ENCODE data around the gene SLC25A13.

SLC25A13 gene

GRCh38 chr7:96104984-96105383 lies 216.9 kb downstream of the SLC25A13 start:
- TF ChIP-seq CTCF (conservative IDR thresholded peaks at IDR 0.05) (no peak), ZFX (IDR thresholded peaks at IDR 0.05) (no peak)
- H3K27ac ChIP-seq, result no peak overlapping the region

DNA sequence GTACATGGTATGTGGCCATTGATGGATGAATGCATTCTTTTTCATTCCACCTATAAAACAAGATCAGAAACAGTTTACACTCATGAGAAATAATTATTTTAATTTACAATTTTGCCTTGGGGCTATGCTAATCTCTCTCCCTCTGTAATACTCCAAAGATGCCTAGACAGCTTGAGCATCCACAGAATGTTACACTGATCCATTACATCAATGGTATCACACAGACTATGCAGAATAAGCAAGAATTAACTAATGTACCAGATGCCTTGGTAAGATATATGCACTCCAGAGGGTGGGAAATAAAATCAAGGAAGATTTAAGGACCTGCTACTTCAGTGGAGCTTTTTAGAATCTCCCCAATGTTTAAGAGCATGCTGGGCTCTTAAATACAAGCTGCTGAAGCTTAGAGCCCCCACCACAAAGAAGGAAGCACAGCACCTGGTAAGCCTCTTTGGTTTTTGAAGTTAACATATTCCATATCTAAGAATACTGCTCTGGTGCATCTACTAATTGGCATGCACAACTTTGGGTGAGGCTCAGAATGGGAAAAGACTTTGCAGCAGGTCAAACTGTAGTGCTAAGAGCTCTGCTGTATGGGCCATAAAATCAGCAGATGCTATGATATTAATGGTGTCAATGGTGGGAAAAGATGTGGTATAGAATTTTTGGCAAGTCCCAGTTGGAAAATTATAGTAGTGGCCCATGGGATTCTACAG lies 219.6 kb downstream of the SLC25A13 start:
- no peak overlapping the region for H3K27ac ChIP-seq
- TF ChIP-seq CTCF (conservative IDR thresholded peaks at IDR 0.05), result no peak
- no peak for TF ChIP-seq ZFX (IDR thresholded peaks at IDR 0.05)

DNA sequence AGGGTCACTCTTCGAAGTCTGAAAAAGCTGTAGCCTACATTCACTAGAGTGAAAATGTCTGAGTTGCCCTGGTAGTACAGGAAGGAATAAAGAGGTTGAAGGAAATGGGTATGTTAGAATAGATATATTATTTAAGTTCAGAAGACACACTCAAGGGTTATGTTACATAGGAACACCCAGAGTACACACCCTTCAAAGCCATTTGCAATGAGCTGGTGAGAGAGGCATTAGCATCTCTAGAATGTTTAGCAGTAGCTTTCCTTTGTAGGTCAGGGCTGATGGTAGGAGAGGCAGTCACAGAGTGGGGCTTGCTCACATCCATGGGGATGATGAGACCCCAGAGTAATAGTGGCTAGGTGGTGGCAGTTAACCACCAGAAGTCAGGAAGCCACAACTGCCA lies 221.2 kb downstream of the SLC25A13 start:
- TF ChIP-seq CTCF (conservative IDR thresholded peaks at IDR 0.05) (no peak), ZFX (IDR thresholded peaks at IDR 0.05) (no peak)
- H3K27ac ChIP-seq, result no peak overlapping the region

GRCh38 chr7:96097835-96098234 lies 224.1 kb downstream of the SLC25A13 start:
- TF ChIP-seq CTCF (conservative IDR thresholded peaks at IDR 0.05), result no peak
- no peak for TF ChIP-seq ZFX (IDR thresholded peaks at IDR 0.05)
- H3K27ac ChIP-seq, result no peak overlapping the region

GRCh38 chr7:96093435-96093834 lies 228.5 kb downstream of the SLC25A13 start:
- no peak for TF ChIP-seq ZFX (IDR thresholded peaks at IDR 0.05)
- TF ChIP-seq CTCF (conservative IDR thresholded peaks at IDR 0.05), result no peak

DNA sequence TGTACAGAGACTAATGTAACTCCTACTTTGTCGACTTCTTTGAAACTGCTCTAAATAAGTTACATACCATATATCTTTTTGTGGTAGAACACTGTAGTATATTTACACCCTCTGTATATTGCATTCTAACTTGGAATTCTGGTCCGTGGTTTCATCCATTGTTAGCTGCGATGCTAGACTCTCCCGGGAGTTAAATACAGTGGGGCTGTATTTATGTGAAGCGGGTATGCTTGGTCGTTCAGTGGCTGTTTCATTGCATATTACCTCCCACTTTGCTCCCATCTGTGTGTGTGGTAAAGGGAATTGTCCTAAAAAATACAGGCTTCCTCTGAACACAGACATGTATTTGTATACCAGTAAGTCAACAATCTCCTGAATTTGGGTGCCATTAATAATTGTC lies 231.1 kb downstream of the SLC25A13 start:
- TF ChIP-seq CTCF (conservative IDR thresholded peaks at IDR 0.05) (no peak), ZFX (IDR thresholded peaks at IDR 0.05) (no peak)

More at GRCh38 chr7:96093435-96093834, 228.5 kb downstream of the SLC25A13 start:
- no peak overlapping the region for H3K27ac ChIP-seq

GRCh38 chr7:96089511-96089910 lies 232.4 kb downstream of the SLC25A13 start:
- no peak overlapping the region for H3K27ac ChIP-seq
- TF ChIP-seq ZFX (IDR thresholded peaks at IDR 0.05), result no peak
- no peak for TF ChIP-seq CTCF (conservative IDR thresholded peaks at IDR 0.05)

More for the DNA sequence above, 231.1 kb downstream of the SLC25A13 start:
- H3K27ac ChIP-seq, result no peak overlapping the region
